GM19351 (cell line): ENCODE data around the gene GLMP.

Source experiments
- ATAC-seq: cut with Tn5 transposase; IDR thresholded peaks from one replicate; pipeline ENCODE4 v1.9.1; 2021; ENCODE audit warnings: mild to moderate bottlenecking, moderate library complexity; ENCODE audit not compliant: unreplicated experiment

GLMP gene

GRCh38 chr1:156286061-156286460 is 9.4 kb downstream of the GLMP start:
- no peak for ATAC-seq

GRCh38 chr1:156285437-156285836 is 10.0 kb downstream of the GLMP start:
- ATAC-seq: no peak

GRCh38 chr1:156284757-156285156 is 10.7 kb downstream of the GLMP start:
- no peak for ATAC-seq

- ATAC-seq: no peak
Measured at GRCh38 chr1:156284112-156284511, 11.4 kb downstream of the GLMP start, which contains the start of gene TMEM79. Gene TMEM79 (plus strand): TSS chr1:156284325. CDS start chr1:156285227, 902 bp downstream.

GRCh38 chr1:156283521-156283920 is 12.0 kb downstream of the GLMP start:
- no peak for ATAC-seq

- peak; percentile 78 for ATAC-seq
Measured at GRCh38 chr1:156282479-156283222, 12.8 kb downstream of the GLMP start, which contains the start of gene SMG5. Gene SMG5 (minus strand): TSS chr1:156282825. CDS start chr1:156282680, 145 bp downstream.

GRCh38 chr1:156281693-156282478 is 13.6 kb downstream of the GLMP start:
- ATAC-seq: peak; percentile 3

GRCh38 chr1:156281281-156281680 is 14.2 kb downstream of the GLMP start:
- peak; percentile 55 for ATAC-seq

GRCh38 chr1:156279837-156280236 is 15.6 kb downstream of the GLMP start:
- ATAC-seq: no peak

- no peak for ATAC-seq
Measured at GRCh38 chr1:156276966-156277381, 18.5 kb downstream of the GLMP start.

- ATAC-seq: no peak
Measured at GRCh38 chr1:156276532-156276931, 18.9 kb downstream of the GLMP start.

GRCh38 chr1:156270314-156270713 is 25.2 kb downstream of the GLMP start:
- ATAC-seq: no peak

GRCh38 chr1:156268336-156268735 is 27.1 kb downstream of the GLMP start:
- ATAC-seq: no peak

GRCh38 chr1:156266051-156266450 is 29.4 kb downstream of the GLMP start:
- no peak for ATAC-seq

GRCh38 chr1:156263288-156263655 is 32.2 kb downstream of the GLMP start:
- no peak for ATAC-seq

GRCh38 chr1:156262461-156263287 is 32.8 kb downstream of the GLMP start:
- ATAC-seq: no peak

- no peak for ATAC-seq
Measured at GRCh38 chr1:156260896-156261295, 34.6 kb downstream of the GLMP start.

- no peak for ATAC-seq
Measured at GRCh38 chr1:156259805-156260204, 35.7 kb downstream of the GLMP start.

GRCh38 chr1:156258859-156259258 is 36.6 kb downstream of the GLMP start:
- ATAC-seq: no peak

GRCh38 chr1:156257711-156258110 is 37.8 kb downstream of the GLMP start:
- ATAC-seq: no peak

- ATAC-seq: no peak
Measured at GRCh38 chr1:156253634-156254033, 41.8 kb downstream of the GLMP start.
